ENCODE data around the gene CA5B.
A peak's percentile ranks its signal among the peaks of the same experiment; 100 is the strongest.
"Not testable (repeated sequence)": the region's sequence is repeated elsewhere in the genome, so short reads cannot be mapped to it uniquely, and the experiment has no call there.

CA5B gene, protein sequence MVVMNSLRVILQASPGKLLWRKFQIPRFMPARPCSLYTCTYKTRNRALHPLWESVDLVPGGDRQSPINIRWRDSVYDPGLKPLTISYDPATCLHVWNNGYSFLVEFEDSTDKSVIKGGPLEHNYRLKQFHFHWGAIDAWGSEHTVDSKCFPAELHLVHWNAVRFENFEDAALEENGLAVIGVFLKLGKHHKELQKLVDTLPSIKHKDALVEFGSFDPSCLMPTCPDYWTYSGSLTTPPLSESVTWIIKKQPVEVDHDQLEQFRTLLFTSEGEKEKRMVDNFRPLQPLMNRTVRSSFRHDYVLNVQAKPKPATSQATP

DNA sequence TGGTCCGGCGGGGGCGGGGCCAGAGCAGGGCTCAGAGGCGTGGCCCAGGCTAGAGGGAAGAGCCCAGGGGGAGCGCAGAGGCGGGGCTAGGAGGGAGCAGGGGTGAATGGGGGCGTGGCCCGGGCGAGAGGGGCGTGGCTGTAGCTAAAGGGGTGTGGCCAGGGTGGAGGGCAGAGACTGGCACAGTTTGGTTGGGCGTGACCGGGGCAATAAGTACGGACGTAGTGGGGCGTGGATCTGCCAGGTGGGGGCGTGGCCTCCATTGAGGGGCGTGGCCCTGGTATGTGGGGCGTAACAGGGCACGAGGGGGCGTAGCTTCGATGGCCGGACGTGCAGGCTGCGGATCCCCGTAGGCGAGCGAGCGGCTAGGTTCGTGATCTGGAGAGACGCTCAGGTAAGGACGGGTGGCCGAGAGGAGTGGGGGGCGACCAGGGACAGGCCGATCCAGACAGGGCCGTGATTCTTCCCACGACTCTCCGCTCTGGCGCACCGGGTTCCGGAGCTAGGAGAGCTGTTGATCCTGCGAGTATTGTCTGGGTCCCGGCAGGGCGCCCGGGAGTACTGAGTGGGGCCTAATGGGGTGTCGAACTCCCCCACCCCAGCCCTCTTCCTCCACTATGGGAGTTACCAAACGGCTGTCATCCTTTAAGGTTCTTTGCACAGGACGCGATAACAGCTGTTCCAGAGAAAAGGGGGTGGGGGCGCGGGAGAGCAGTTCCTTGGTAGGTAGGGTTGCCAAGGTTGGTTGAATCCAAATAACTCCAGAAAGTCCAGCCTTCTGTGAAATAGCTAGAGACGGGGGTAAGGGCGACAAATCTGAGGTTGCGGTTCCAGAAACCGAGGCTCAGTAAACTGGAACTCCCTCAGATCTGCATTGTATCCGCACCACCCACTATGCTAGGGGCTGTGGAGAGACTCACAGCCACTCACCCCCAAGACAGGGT is at the start of gene CA5B:
TSS of gene CA5B (plus strand) at position 312 of the 944 bp plus-strand sequence. CDS start 11,754 bp downstream, outside the sequence.
- intact Hi-C loops (cut with DNase I) = no loop called here
- peak; percentile 42 to 97 (median 77) for DNase-seq

- intact Hi-C loops (cut with DNase I) = no loop called here
- peak in 1 of 10 donors; percentile 66 for DNase-seq
These were observed 43.1 kb upstream of the CA5B start for GRCh38 chrX:15694941-15695451.

DNA sequence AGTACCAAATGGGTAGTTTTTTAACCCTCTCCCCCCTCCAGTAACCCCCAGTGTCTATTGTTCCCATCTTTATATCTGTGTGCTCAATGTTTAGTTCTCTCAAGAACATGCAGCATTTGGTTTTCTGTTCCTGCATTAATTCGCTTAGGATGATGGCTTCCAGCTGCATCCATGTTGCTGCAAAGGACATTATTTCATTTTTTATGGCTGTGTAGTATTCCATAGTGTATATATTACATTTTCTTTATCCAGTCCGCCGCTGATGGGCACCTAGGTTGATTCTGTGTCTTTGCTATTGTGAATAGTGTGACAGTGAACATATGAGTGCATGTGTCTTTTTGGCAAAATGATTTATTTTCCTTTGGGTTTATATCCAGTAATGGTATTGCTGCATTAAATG is 41.6 kb upstream of the CA5B start:
- intact Hi-C loops (cut with DNase I) = no loop called here
- DNase-seq = no peak

GRCh38 chrX:15702488-15703371 is 35.3 kb upstream of the CA5B start:
- DNase-seq = peak in 2 of 10 donors; percentile 64 to 76
- intact Hi-C loops (cut with DNase I) = no loop called here

- intact Hi-C loops (cut with DNase I); DNase-seq: not testable (repeated sequence)
These were observed 34.3 kb upstream of the CA5B start for GRCh38 chrX:15703809-15704208.

GRCh38 chrX:15704273-15704672 is 33.8 kb upstream of the CA5B start:
- DNase-seq; intact Hi-C loops (cut with DNase I): not testable (repeated sequence)

DNA sequence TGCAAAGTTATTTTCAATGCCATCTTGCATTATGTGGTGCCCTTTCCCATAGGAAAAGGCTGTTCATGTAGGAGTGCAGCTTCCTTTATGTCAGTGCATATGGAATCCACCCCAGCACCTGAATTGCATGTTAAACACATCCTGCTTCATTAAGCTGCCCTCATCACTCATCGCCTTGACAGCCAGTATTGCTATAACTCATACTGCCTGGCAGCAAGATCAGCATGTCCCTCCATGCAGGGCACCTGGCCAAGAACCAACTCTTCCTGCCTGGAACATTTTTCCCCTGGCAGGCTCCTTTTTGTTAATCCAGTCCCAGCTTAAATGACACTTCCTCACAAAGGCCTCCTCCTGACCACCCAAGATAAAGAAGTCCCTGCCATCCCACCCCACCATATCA is 23.5 kb upstream of the CA5B start:
- intact Hi-C loops (cut with DNase I) = no loop called here
- DNase-seq = peak in 6 of 10 donors; percentile 3 to 81 (median 26)

GRCh38 chrX:15718283-15718970 is 19.6 kb upstream of the CA5B start:
- intact Hi-C loops (cut with DNase I) = no loop called here
- no peak for DNase-seq

GRCh38 chrX:15719324-15719968 is 18.6 kb upstream of the CA5B start:
- DNase-seq = no peak
- intact Hi-C loops (cut with DNase I) = no loop called here

DNA sequence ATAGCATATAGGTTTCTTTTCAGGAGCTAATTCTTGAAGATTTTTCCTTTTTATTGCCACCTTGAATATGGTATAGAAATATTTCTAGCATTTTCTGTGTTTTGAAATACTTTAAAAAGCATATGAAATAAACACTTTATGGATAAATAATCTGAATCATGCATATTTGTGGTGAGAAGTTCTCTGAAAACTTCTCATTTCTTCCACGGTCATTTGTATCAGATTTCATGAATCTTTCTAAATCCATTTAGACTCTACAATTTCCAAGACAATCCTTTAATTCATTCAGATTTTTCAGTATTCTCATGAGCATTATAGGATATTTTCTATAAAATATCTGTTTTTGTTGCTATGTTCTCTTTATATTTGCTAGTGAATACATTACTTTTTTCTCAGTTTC is 16.2 kb upstream of the CA5B start:
- intact Hi-C loops (cut with DNase I) = no loop called here
- no peak for DNase-seq

DNA sequence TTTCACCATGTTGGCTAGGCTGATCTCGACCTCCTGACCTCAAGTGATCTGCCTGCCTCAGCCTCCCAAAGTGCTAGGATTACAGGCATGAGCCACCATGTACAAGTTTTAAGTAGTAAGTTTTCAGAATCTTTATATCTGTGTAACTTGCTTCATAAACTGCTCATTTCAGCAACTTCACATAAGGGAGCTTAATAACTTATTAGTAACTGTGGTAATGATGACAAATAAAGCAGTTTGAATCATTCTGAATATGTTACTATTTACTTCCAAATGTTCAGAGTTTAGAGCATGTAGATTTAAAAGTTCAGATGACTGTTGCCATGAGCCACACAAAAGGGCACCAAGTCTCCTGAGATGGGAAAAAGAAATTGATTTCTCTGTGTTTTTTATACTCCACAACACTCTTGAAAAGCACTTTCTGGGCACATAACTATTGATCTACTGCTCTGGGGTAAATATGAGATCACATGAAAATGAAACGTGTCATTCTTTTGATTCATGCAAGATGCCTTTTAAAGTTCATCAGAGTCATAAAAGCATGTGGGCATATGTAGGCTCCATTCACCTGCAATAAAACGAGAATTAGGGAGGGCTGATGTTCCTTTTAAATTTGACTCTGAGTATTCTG is 14.1 kb upstream of the CA5B start:
- intact Hi-C loops (cut with DNase I) = no loop called here
- no peak for DNase-seq

DNA sequence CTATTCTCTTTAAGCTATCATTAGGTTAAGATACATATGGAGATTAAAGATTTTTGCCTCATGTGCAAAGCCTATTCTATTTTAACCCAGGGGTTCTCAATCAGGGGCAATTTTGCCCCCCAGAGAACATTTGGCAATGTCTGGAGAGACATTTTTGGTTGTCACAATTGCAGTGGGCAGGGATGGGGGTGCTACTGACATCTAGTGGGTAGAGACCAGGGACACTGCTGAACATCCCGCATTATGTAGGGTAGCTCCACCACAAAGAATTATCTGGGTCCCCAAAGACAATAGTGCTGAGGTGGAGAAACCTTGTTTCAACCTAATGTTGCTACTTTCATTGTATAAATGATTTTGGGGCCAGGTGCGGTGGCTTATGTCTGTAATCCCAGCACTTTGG is 13.2 kb upstream of the CA5B start:
- intact Hi-C loops (cut with DNase I) = no loop called here
- DNase-seq = no peak

GRCh38 chrX:15731368-15731767 is 6.7 kb upstream of the CA5B start:
- DNase-seq; intact Hi-C loops (cut with DNase I): not testable (repeated sequence)

DNA sequence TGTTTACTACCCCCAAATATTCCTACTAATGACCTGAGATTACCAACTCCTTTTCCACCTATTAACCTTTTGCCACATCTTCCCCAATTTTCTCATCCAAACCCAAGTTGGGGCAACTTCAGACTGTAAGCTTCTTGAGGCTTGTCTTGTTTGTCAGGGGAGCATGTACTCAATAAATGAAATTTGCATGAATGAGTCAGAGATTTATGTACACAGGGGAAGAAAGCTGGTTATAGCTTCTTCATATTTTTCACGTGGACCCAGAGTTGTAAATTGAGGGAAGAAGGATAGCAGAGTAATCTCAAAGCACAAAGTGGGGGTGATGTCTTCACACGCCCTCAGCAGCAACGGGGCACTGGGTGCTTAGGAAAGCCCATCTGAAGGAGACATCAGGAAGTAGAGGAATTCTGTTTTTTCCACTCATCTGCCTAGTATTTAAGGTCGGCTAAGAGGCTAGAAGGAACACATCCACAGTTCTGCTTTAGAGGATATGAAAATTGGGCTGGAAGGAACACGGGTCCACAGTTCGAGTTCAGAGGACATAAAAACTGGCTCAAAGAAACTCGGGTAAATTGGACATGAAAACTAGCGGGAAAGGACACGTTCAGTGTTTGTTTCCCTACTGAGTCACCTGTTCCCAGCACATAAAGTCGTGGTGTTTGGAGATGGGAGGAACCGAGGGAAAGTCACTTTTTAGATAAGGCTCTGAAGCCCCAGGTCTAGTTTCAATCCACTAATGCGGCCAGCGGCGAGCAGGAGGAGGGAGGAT is 696 bp upstream of the CA5B start:
- intact Hi-C loops (cut with DNase I) = no loop called here
- no peak for DNase-seq

DNA sequence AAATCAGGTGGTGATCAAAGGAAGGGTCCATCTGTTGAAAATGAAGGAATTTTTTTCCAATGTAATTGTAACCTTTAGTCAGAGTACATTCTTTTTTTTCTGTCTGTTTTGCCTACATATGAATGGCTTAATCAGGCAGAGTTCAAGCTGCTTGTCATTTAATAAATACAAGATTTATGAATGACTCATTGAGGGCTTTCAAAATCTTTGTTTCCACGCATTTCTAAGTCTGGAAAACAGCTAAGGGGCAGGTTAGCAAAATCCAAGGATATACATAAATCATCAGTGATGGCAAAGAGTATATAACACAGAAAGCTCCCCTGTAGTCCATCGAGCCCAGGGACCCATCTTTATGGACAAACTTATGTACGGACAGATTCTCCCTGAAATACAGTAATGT is 1.8 kb downstream of the CA5B start:
- no peak for DNase-seq
- intact Hi-C loops (cut with DNase I) = no loop called here

- intact Hi-C loops (cut with DNase I) = no loop called here
- DNase-seq = no peak
These were observed 6.3 kb downstream of the CA5B start for GRCh38 chrX:15744181-15744867.

DNA sequence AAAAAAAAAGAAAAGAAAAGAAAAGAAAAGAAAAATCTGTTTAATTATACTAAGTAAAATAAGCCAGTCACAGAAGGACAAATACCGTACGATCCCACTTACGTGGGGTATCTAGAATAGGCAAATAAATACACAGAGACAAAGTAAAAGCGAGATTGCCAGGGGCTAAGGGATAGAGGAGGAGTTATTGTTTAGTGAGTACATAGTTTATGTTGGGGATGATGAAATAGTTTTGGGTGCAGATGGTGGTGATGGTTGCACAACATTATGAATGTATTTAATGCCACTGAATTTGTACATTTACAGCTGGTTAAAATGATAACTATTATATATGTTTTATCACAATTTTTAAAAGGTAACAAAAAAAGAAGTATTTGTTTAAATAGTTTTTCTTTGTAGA is 7.1 kb downstream of the CA5B start:
- DNase-seq = no peak
- intact Hi-C loops (cut with DNase I) = no loop called here
